ENCODE results near the gene KLF13. TPM values are rescaled to one million over a fixed set of nuclear protein-coding genes. Genes with fewer than 3 reads are reported as not detected.

The KLF13 gene
- total and polyA plus RNA-seq, 2 experiments from 2014 or later, result 23.5 to 28.6 TPM

GRCh38 chr15:31332681-31333071 is 6.0 kb downstream of the KLF13 start:
- Histone ChIP-seq H2AFZ (no peak overlapping the region), H3K4me1 (ENCODE audit: insufficient read depth) (peaks cover 27% of the 10 kb centered on the region), H3K79me2 (replicated peaks; ENCODE audit: insufficient read depth) (peaks cover 88% of the 10 kb centered on the region), H3K27me3 (ENCODE audit: insufficient read depth) (no peaks in the 10 kb centered on the region), H3K36me3 (ENCODE audit: insufficient read depth) (no peaks in the 10 kb centered on the region), H3K9me2 (ENCODE audit: insufficient read depth) (no peaks in the 10 kb centered on the region), H3F3A (replicated peaks; ENCODE audit: low read depth) (no peaks in the 10 kb centered on the region), H3K4me2 (no peak overlapping the region), H3K4me3 (no peak overlapping the region), H4K20me1 (replicated peaks; ENCODE audit: insufficient read depth) (peaks cover 42% of the 10 kb centered on the region), H3K27ac (ENCODE audit: low read depth) (no peak overlapping the region)
- DNase-seq (ENCODE audit: low spot score) (no peak), ATAC-seq (no peak)
- TF ChIP-seq CREB1 (CRISPR knock-in tag; IDR thresholded peaks at IDR 0.05; ENCODE audit: low read depth) (no peak), EZH2 (IDR thresholded peaks at IDR 0.05; ENCODE audit: low read depth, unreplicated experiment) (no peak), NANOG (IDR thresholded peaks at IDR 0.05; ENCODE audit: borderline replicate concordance) (no peak), ETS1 (IDR thresholded peaks at IDR 0.05) (no peak)
- Mint-ChIP-seq H3K36me3 (ENCODE audit: low read depth) (no peaks in the 10 kb centered on the region; the same call in 2 of the 3 replicates), H3K27ac (no peak overlapping the region), H3K4me1 (peaks cover 59% of the 10 kb centered on the region), H3K4me3 (no peak overlapping the region), H3K27me3 (ENCODE audit: insufficient read depth, low read depth, poor library complexity) (peaks cover 11% of the 10 kb centered on the region), H3K9me3 (no peaks in the 10 kb centered on the region; the same call in 1 of the 3 replicates)

- Histone ChIP-seq H3K27ac (ENCODE audit: low read depth) (no peak overlapping the region), H2AFZ (no peak overlapping the region), H4K20me1 (replicated peaks; ENCODE audit: insufficient read depth) (peaks cover 42% of the 10 kb centered on the region), H3K4me2 (no peak overlapping the region), H3K79me2 (replicated peaks; ENCODE audit: insufficient read depth) (peaks cover 92% of the 10 kb centered on the region), H3K9me2 (ENCODE audit: insufficient read depth) (no peaks in the 10 kb centered on the region), H3K4me3 (no peak overlapping the region), H3K4me1 (ENCODE audit: insufficient read depth) (peaks cover 27% of the 10 kb centered on the region), H3K36me3 (ENCODE audit: insufficient read depth) (no peaks in the 10 kb centered on the region), H3F3A (replicated peaks; ENCODE audit: low read depth) (no peaks in the 10 kb centered on the region), H3K27me3 (ENCODE audit: insufficient read depth) (no peaks in the 10 kb centered on the region)
- Mint-ChIP-seq H3K4me3 (no peak overlapping the region), H3K4me1 (peaks cover 60% of the 10 kb centered on the region), H3K9me3 (no peaks in the 10 kb centered on the region; the same call in 1 of the 3 replicates), H3K36me3 (ENCODE audit: low read depth) (no peaks in the 10 kb centered on the region; the same call in 2 of the 3 replicates), H3K27ac (no peak overlapping the region), H3K27me3 (ENCODE audit: insufficient read depth, low read depth, poor library complexity) (peaks cover 11% of the 10 kb centered on the region)
- ATAC-seq (no peak), DNase-seq (ENCODE audit: low spot score) (no peak)
- TF ChIP-seq ZNF114 (CRISPR knock-in tag; IDR thresholded peaks at IDR 0.05) (no peak), ZNF462 (CRISPR knock-in tag; IDR thresholded peaks at IDR 0.05) (no peak), EZH2phosphoT487 (IDR thresholded peaks at IDR 0.05; ENCODE audit: unreplicated experiment) (no peak), ZNF331 (CRISPR knock-in tag; IDR thresholded peaks at IDR 0.05; ENCODE audit: low read depth) (no peak), NANOG (IDR thresholded peaks at IDR 0.05; ENCODE audit: borderline replicate concordance) (no peak)
Observed at GRCh38 chr15:31333119-31333518, 6.5 kb downstream of the KLF13 start.
